Ectodermal cell (in vitro differentiated cells): ENCODE results near the gene SUPT6H.

Source experiments
- H3K27ac ChIP-seq: 2 replicates; pipeline ENCODE4 v1.7.0; 2013; ENCODE audit warnings: mild to moderate bottlenecking, low read depth, low read length; ENCODE audit not compliant: insufficient read depth, poor library complexity, severe bottlenecking
- H3K27me3 ChIP-seq: 2 replicates; pipeline ENCODE4 v1.7.0; 2013; ENCODE audit warnings: mild to moderate bottlenecking, low read length; ENCODE audit not compliant: insufficient read depth, control insufficient read depth, poor library complexity, severe bottlenecking
- H3K36me3 ChIP-seq: one replicate; pipeline ENCODE4 v1.7.0; 2013; ENCODE audit warnings: low read length; ENCODE audit not compliant: control insufficient read depth, insufficient read depth
- H3K4me1 ChIP-seq: one replicate; pipeline ENCODE4 v1.7.0; 2013; ENCODE audit warnings: low read length; ENCODE audit not compliant: control insufficient read depth, insufficient read depth
- H3K4me3 ChIP-seq: 2 replicates; pipeline ENCODE4 v1.7.0; 2013; ENCODE audit warnings: low read depth, low read length, control low read depth; ENCODE audit not compliant: insufficient read depth
- H3K9me3 ChIP-seq: 2 replicates; pipeline ENCODE4 v1.7.0; 2013; ENCODE audit warnings: mild to moderate bottlenecking, low read length, moderate library complexity; ENCODE audit not compliant: control insufficient read depth
- WGBS, 2 experiments: methylation state at CpG; one replicate each; pipeline ENCODE4 v1.1.7; 2013; ENCODE audit warnings: missing lambda C conversion rate in 2 of 2; 5-methylcytosine and 5-hydroxymethylcytosine counted together

The SUPT6H gene

DNA sequence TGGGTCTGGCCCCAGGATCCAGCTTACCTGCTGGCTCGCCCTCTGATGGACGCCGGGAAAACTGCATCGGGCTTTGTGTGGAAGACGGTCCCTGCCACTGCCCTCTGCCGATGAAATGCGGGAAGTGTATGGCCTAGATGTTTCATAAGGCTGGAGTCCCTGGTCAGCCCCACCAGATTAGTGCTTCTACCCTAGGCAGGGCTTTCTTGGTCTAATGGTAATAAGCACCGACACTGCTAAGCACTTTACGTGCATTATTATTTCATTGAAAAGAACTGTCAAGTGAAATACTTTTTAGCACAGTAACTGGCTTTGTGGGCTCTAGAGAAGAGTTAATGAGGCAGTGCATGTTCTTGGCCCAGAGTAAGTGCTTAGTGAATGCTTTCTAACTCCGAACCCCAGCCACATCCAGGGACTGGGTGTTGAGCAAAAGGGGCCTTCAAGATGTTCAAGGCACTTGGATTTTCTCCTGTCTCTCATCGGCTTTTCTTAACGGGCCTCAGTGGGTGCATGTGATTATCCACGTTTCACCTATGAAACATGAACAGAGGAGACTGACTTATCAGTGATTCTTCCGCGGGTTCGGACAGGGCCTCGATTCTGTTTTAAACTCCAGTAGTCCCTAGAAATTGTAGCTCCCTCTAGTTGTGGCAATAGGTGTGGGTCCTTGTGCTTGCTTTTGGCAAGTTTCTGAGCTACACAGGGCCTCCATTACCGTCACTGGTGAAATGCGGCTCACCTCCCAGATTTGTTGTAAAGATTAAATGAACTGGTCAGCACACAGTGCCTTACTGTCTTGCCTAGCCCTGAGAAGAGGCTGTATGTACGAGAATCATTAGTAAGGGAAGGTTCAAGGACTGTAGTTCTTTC, 88.4 kb downstream of the SUPT6H start:
- Histone ChIP-seq H3K36me3 (peaks cover 34% of the 10 kb centered on the region), H3K27ac (no peak overlapping the region), H3K9me3 (no peaks in the 10 kb centered on the region), H3K4me1 (peaks cover 19% of the 10 kb centered on the region), H3K27me3 (no peaks in the 10 kb centered on the region), H3K4me3 (no peak overlapping the region)
- WGBS, 2 experiments: 57 to 58% methylated on average over 20 of the region's 20 CpGs

DNA sequence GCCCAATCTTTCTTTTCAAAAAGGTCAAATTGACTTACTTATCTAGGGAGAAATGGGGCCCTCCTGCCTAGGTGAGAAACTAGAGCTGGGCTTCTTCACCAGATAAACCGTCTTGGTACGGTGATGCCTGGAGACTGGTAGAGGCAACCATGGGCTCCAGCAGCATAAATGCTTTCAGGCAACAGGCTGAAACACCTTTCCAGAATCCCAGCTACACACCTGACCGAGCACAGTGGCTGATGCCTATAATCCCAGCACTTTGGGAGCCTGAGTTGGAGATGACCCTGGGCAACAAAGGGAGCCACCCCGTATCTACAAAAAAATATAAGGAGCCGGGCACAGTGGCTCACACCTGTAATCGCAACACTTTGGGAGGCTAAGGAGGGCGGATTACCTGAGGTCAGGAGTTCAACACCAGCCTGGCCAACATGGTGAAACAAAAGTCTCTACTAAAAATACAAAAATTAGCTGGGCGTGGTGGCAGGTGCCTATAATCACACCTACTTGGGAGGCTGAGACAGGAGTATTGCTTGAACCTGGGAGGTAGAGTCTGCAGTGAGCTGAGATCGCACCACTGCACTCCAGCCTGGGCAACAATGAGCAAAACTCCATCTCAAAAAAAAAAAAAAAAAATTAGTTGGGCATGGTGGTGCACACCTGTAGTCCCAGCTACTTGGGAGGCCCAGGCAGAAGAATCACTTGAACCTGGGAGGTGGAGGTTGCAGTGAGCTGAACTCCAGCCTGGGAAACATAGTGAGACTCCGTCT, 89.8 kb downstream of the SUPT6H start:
- 93 to 95% methylated on average over 10 of the region's 10 CpGs for WGBS, 2 experiments
- Histone ChIP-seq H3K27ac (no peak overlapping the region), H3K4me1 (peaks cover 6% of the 10 kb centered on the region), H3K36me3 (peaks cover 30% of the 10 kb centered on the region), H3K4me3 (no peak overlapping the region), H3K9me3 (no peaks in the 10 kb centered on the region), H3K27me3 (no peaks in the 10 kb centered on the region)
